GM10847 (cell line): Measurements from ENCODE around the gene RBM20.

Experiments
- POLR2A ChIP-seq: IDR thresholded peaks from 2 replicates; pipeline ENCODE4 v1.6.1; 2011; ENCODE audit not compliant: insufficient read length; ENCODE audit errors: extremely low read depth

Gene RBM20

DNA sequence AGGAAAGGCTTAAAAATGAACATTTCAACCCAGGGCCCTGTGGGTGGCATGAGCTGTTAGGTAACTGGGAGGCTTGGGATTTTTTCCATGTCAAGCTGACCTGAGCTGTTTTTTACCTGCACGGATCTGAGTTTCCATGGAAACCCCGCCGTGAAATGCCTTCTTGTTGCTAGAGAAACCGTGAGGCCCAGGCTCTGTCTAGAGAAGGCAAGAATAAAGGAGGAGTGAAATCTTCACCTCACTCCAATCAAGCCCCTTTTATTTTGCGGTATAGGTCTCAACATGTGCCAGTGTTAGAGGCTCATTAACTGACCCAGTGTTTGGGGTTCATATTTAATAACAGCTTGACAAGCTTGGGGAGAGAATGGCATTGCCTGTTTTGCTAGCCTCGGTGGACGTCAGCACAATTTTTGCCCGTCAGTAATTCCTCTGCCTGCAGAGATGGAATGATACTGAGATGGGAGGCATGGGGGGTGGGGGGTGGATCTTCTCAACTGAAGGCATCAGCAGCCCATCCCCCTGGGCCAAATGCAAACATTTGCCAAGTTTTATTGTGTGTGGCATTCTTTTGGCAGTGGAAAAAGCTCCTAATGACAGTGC, 178.7 kb downstream of the RBM20 start:
- no peak for TF ChIP-seq POLR2A

DNA sequence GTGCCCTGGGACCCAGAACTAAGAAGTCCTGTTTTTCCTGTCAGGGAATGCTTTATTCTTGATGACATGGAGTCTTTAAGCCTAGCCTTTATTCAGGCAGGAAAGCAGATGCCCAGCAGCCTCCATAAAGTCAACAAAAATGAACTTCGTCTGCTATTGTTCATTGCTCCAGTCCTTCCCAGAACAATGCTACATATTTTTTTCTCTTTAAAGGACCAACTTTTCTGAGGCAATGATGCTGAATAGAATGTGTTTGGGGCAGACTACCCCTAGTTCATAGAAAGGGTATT, 180.0 kb downstream of the RBM20 start:
- no peak for TF ChIP-seq POLR2A

DNA sequence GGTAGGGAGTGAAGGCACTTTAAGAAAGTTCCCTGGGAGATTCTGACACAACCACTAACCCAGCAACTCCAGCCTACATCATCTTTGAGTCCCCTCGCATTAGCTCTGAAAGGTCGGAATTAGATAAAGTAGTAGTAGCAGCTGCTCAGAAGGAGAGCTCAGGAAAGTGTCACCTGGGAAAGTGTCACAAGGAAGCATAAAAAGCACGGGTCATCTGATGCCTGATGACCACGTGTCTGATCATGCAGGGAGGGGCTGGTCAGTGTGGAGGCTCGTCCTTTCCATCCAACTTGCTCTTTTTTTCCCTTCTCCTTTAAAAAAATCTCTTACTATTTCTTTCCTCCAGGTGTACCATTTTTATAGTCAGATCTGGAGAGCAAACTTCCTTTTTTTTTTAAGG, 180.5 kb downstream of the RBM20 start:
- TF ChIP-seq POLR2A = no peak

DNA sequence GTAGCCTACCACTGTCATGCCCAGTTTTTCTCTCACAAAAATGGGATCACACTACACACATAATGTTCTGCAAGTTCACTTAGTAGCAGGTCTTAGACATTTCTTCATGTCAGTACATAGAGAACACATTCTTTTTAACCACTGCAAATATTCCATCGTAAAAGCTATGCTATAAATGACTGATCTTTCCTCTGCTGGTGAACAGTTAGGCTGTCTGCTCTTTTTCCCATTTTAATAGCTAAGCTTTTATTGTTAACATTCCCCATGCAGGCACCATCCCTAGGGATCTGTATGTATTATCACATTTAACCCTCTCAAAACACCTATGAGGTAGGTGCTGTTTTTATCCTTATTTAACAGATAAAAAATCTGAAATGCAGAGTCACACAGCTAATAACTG, 181.4 kb downstream of the RBM20 start:
- no peak for TF ChIP-seq POLR2A

DNA sequence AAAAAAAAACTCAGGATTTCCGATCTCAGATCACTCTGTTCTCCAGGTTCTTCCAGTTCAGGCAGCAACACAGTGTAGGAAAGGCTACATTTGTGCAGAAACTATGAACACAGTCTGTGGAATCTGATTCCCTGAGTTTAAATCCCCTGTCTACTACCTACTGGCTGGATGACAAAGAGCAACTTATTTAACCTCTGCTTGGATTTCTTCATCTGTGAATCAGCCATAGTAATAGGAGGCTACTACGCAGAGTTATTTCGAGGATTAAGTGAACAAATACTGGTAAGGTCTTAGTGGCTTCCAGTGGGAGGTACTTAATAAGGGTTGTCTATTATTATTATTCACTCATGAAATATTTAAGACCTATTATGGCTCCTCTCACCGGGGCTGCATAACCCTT, 183.3 kb downstream of the RBM20 start:
- TF ChIP-seq POLR2A = no peak

DNA sequence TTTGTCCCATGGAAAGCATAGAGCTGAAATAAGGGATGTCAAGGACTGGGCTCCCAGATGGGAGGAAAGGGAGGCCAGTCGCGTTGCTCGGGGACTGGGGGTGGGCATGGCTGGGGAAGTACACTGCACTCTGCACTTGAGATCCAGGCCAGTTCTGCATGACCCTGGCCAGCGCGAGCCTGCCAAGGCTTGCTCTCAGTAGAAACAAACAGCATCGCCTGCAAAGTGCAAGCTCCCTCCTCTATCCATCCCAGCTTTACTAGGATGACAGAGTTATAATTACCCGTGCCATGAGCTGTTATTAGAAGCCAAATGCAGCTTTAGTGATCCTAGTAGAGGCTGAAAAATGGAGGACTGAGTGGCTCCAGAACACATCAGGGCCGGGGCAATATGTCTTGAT, 183.7 kb downstream of the RBM20 start:
- no peak for TF ChIP-seq POLR2A

DNA sequence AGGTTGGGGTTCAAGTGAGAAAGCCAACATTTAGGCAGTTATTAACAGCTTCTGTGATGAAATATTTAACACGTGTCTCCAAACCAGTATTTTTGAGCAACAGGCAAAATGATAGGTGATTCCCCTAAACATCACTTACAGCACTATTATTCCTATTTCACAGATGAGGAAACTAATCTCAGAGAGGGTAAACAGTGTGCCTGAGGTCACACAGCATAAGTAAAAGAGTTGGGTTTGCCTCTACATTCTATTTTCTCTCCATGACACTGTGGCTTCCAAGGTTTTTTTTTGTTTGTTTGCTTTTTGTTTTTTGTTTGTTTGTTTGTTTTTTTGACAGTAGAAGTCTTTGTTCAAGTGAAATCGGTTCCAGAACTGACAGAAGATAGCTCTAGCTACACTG, 184.4 kb downstream of the RBM20 start:
- no peak for TF ChIP-seq POLR2A

DNA sequence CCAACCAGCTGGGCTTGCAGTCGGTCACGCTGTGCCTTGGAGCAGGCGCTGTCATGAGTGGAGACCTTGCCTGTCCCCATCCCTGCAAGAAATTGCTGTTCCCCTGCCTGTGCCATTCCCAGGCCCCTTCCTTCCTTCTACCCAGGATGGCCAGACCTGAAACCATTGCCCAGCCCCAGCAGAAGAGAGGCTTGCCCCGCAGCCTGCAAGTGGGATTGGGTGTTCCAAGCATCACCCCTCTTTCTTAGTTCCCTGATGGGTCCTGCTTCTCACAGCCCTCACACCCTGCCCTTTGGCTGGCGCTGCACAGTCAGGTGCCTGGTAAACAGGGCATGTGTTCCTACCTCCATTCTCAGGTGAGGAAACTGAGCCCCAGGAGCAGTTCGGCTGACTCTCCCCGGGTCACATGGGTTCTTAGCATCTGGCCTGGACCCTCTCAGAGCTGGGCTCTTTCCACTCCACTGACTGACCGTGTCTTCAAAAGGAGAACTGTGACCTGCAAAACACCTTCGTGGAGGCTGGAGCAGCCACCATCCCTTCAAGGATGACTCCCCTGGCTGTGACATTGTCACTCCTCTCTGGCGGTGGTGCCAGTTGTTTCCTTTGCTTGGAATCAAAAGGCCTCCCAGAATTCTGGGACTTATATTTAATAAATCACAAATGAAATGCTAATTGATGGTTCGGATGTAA, 185.7 kb downstream of the RBM20 start:
- no peak for TF ChIP-seq POLR2A

DNA sequence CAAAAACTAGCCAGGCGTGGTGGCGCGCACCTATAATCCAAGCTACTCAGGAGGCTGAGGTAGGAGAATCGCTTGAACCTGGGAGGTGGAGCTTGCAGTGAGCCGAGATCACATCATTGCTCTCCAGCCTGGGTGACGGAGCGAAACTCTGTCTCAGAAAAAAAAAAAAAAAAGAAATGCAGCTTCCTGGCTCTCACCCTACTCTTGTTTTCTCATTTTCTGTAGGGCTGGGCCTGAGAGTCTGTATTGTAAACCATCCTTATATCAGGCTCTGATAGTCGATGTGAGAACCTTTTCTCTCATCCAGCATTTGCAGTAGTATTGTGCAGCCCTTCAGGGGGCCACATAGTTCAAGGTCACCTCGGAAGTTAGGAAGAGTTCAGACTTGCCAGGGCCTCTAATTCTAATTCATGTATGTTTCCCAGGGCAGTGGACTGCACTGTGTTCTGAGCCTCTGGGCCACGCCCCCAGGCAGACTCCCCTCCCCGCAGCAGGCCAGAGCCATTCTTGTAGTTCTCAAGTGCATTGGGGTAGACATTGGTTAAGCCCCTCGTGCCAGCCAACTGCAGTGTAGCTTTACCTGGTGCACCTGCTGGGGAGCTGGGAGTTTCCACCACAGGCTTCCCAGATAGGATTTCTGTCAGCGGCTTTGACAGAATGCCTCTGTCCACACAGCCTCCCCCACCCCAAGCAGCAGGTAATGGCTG, 189.3 kb downstream of the RBM20 start:
- TF ChIP-seq POLR2A = no peak

DNA sequence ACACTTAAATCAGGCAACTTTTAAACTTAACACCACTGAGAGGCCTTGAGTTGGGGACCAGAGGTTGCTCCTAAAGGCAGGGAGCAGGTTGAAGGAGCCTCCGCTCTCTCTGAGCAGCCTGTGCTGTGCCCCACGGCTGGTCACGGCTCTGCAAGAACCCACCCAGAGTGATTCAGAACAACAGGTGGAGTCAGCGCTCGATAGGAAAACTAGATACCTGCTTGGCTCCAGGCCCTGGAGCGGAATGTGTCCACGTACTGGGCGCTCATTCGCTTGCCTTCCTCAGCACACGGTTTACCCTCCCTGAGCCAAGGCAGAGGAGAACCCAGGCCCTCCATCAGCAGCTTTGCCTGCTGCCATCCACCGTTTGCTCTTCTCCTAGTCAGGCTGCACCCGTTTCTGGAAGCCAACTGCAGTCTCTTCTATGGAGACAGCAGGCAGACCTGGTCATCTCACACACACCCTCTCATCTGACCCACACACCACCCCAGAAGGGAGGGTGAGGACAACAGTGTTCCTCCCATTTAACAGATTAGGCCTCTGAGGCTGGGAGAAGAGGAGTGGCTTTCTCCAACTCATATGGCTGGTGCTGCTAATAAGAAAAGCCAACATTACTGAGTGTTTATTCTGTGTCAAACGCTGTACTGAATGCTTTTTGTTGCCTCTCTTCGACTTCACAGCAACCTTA, 189.9 kb downstream of the RBM20 start:
- TF ChIP-seq POLR2A = no peak

DNA sequence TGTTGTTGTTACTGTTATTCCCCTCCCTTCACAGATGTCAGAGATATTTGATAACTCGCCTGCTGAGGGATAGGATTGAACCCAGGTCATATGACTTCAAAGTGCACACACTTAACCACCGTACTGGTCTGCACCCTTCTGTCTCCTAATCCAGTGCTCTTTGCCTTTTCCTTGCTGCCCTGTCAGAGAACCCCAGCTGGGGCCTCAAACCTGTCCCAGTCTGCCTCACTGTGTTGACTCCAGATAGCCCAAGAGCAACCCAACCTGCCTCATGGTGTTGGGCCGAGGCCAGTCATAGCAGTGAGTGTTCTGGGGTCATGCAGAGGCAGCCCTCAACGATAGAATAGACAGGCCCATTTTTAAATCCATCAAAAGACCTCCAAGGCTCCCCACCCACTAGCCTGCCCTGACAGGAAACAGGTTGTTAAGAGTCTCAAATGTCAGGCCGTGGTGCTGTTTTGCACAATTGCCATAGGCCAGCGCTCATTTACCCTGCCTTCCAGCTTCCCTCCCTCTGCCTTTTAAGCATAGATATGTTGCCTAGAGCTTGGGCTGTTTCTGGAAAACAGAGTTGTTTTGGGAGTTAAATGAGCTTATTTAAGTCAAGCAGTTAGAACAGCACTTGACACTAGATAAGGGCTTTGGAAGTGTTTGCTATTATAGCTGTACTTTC, 190.6 kb downstream of the RBM20 start:
- no peak for TF ChIP-seq POLR2A

DNA sequence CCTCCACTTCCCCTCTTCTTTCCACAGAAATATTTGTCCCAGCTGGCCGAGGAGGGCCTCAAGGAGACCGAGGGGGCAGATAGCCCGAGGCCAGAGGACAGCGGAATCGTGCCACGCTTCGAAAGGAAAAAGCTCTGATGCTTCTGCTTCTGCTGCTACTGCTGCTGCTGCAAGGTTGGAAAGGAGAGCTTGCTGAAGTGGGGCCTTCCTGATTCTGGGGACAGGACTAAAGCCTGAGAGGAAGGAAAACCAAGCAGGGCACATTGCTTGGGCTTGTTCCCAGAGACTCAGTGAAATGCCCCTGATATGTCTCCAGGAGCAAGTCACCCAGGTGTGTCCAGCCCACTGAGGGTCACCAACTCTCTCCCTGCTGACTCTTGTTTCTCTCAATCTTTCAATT, 191.7 kb downstream of the RBM20 start:
- no peak for TF ChIP-seq POLR2A

DNA sequence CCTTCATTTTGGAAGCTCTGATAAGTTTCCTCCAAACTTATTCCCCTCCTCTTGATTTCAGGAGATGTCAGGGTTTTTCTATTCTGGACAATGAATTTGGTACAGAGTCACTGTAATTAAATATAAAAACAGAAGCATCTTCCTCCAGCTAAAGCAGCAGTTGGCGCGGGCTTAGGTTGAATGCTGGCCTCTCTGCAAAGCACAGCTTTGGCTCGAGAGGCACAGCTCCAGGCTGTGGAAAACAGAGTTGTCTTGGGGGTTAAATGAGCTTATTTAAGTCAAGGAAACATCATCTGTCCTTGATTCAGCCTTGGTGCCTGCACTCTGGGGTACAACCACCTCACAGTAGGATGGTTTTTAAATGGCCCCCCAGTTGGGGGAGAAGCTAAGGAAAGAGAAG, 192.6 kb downstream of the RBM20 start:
- TF ChIP-seq POLR2A = no peak

DNA sequence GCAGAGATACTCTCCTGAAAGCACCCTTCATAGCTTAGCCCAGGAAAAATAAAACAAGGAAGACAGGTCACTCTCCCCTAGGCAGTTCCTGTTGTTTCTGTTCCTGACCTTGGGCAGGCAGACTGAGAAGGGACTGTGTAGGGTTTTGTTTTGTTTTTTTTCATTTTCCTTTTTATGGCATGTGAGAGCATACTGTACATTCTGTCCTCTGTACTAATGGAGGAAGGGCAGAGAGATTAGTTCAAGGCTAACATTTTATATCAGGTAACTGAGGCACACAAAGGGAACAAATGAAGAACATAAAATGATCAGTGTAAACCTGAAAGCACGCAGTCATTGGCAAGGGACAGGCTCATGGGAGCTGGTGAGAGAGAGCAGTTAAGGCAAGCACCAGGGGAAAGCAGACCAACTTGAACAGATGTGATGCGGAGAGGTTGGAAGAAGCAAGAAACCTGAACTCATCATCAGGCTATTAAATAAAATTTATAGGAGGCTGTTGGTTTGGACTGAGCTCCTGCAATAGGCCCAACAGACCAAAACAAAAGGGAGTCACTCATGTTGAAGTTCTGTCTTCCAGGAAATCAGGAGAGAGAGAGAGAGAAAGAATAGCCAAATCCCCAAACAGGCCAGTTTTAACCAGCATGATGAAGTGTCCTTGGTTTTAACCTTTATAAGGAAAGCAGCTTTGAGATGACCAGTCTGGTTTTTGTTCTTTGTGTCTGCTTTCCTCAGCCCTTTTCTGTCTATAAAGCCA, 193.5 kb downstream of the RBM20 start:
- no peak for TF ChIP-seq POLR2A
